Gastroesophageal sphincter (tissue), 3 donors: ENCODE data around the gene PRTFDC1.

Experiments
- EP300 ChIP-seq: sonication (generic); formaldehyde crosslinking; IDR thresholded peaks from one replicate; pipeline ENCODE4 v1.6.1; 2017; ENCODE audit warnings: antibody characterized with exemption, mild to moderate bottlenecking
- POLR2A ChIP-seq, 2 donors: fragments of 450-650 bp; IDR thresholded peaks; one replicate each; pipeline ENCODE4 v1.6.1; 2017; ENCODE audit warnings: antibody characterized with exemption in 2 of 2, mild to moderate bottlenecking in 2 of 2, moderate library complexity in 1 of 2
- POLR2AphosphoS5 ChIP-seq: sonication (generic); formaldehyde crosslinking; IDR thresholded peaks from one replicate; pipeline ENCODE4 v1.6.1; 2017; ENCODE audit warnings: antibody characterized with exemption
- TF ChIP-seq, protein P1 (sequence below), 4 experiments: fragments of 200-600 bp in 2 of 4; fragments of 450-650 bp in 2 of 4; sonication (generic) in 1 of 4; IDR thresholded peaks; one replicate each; pipeline ENCODE4 v1.5.1; 2017 to 2019; ENCODE audit warnings: antibody characterized with exemption in 4 of 4, mild to moderate bottlenecking in 2 of 4, moderate library complexity in 2 of 4

DNA sequence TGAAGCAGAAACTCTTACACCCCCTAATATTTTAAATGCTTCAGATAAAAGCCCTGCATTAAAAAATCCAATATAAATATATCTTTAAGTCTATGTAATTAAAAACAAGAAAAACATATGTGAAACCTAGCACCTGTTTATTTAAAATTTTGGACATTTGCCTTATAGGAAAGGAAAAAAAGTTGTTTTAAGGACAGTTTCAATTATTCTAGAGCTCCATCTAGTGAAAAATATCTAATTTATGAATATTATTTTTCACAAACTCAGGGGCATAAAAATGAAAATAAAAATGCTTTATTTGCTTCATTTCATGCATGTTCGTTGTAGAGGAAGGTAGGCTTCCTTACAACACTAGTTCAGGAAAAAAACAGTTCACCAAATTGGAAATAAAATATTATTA lies 37.5 kb upstream of the PRTFDC1 start:
- no peak for TF ChIP-seq EP300
- TF ChIP-seq, protein P1, sequence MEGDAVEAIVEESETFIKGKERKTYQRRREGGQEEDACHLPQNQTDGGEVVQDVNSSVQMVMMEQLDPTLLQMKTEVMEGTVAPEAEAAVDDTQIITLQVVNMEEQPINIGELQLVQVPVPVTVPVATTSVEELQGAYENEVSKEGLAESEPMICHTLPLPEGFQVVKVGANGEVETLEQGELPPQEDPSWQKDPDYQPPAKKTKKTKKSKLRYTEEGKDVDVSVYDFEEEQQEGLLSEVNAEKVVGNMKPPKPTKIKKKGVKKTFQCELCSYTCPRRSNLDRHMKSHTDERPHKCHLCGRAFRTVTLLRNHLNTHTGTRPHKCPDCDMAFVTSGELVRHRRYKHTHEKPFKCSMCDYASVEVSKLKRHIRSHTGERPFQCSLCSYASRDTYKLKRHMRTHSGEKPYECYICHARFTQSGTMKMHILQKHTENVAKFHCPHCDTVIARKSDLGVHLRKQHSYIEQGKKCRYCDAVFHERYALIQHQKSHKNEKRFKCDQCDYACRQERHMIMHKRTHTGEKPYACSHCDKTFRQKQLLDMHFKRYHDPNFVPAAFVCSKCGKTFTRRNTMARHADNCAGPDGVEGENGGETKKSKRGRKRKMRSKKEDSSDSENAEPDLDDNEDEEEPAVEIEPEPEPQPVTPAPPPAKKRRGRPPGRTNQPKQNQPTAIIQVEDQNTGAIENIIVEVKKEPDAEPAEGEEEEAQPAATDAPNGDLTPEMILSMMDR (IDR thresholded peaks at IDR 0.05): peak in 1 of 4 experiments; percentile 42
- TF ChIP-seq POLR2AphosphoS5: no peak
- no peak for TF ChIP-seq POLR2A (IDR thresholded peaks at IDR 0.05)
